Cardiac fibroblast (primary cell): ENCODE data around the gene GINS2.

ENCODE experiments used
- DNase-seq, 2 donors: peaks; one replicate each; pipeline versions ENCODE4 v3.0.0 to v3.0.0-alpha.2; 2010; ENCODE audit warnings: low read depth in 2 of 2
- H3K4me3 ChIP-seq, 2 donors: replicated peaks in 1 of 2; 1 replicate in 1 of 2; 2 replicates in 1 of 2; pipeline ENCODE4 v1.5.1; 2011; ENCODE audit warnings: low read depth in 2 of 2, low read length in 2 of 2, mild to moderate bottlenecking in 2 of 2, moderate library complexity in 1 of 2
- TF ChIP-seq, protein P1 (sequence below): IDR thresholded peaks from one replicate; pipeline ENCODE4 v1.5.1; 2011; ENCODE audit warnings: low read depth, mild to moderate bottlenecking, low read length, inconsistent platforms

GINS2 gene

DNA sequence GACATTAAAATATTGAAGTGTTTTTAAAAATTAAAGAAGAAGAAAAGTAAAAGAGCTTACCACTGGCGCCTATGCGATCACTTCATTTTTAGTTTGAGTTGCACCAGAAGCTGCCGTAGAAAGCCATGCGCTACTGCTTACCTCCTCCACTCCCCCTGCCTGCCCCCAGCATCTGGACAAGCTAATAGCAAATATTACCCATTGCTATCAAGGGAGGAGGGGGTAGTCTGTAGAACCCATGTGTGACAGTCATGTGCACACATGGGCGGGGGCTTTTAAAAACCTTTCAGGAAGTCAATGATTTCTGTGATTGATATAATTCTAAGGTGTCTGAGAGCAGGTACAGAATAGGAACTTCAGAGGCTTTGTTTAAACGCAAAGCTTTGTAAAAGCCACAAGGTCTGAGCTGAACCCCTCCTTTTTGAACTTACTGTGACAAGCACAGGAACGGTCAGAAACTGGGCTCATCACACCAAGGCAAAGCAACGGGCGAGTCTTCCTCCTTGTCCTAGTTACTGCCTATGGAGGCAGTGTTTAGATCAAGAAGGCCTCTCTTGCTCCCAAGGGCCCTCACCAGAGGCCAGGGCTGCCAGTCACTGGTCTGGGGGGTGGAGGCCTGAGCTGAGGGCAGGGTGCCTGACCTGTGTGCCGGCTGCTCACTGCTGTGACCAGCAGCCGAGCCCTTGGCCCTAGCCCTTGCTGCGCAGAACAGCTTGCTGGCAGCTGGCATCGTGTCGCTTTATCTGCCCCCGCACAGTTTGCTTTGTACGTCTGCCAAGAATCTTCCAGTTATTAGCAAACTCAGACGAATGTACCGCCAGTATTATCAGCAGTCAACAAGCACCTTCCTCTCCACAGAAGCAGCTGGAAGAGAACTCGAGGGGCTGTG, 15.0 kb downstream of the GINS2 start:
- peak; percentile 64 to 80 for DNase-seq
- H3K4me3 ChIP-seq, result no peak overlapping the region
- TF ChIP-seq, protein P1, sequence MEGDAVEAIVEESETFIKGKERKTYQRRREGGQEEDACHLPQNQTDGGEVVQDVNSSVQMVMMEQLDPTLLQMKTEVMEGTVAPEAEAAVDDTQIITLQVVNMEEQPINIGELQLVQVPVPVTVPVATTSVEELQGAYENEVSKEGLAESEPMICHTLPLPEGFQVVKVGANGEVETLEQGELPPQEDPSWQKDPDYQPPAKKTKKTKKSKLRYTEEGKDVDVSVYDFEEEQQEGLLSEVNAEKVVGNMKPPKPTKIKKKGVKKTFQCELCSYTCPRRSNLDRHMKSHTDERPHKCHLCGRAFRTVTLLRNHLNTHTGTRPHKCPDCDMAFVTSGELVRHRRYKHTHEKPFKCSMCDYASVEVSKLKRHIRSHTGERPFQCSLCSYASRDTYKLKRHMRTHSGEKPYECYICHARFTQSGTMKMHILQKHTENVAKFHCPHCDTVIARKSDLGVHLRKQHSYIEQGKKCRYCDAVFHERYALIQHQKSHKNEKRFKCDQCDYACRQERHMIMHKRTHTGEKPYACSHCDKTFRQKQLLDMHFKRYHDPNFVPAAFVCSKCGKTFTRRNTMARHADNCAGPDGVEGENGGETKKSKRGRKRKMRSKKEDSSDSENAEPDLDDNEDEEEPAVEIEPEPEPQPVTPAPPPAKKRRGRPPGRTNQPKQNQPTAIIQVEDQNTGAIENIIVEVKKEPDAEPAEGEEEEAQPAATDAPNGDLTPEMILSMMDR, result no peak

DNA sequence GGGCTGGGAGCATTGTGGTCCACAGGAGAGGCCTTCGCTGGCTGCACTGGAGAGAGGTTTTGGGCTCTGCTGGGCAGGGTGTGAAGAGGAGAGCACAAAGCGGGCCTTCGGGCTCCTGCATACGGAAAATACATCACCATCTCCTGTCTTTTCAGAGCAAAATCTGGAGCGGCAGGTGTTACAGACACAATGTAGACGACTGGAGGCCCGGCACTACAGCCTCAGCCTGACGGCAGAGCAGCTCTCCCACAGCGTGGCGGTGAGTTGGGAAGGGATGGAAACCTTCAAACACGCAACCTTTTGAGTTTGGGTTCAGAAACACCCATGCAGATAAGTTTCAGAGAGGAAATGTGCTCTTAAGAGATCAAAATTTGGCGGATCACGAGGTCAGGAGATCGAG, 17.9 kb downstream of the GINS2 start:
- no peak overlapping the region for H3K4me3 ChIP-seq
- TF ChIP-seq, protein P1, result no peak
- no peak for DNase-seq

DNA sequence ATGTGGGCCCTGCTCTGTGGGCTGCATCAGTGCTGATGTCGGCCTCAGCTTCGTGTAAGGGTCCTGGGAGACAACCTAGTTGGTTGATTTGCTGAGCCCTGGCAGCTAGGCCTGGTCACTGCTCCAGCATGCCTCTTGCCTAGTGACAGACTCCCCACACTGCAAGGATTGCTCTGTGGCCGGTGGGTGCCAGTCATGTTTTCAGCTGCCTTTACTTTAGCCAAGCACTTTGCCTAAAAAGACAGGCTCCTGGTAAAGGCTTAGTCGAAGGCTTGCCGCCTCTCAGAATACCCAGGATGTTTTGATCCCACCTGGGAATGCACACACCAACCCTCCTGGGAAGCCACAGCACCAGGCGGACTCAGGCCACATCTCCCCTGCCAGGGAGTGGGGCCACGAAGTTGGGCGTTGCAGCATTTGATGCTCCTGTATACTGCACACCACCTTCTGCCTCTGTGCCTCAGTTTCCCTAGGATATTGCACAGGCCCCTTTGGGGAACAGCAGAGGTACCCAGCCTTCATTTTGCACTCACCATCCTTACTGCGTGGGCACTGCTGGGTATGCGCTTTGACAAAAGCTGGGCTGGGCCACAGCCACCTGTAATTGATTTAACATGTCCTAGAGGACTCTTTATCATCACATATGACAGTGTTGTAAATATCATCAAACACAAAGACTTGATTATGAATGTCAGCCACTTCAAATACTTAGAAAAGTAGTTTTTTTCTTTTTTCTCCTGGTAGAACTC, 19.9 kb downstream of the GINS2 start:
- H3K4me3 ChIP-seq, result no peak overlapping the region
- TF ChIP-seq, protein P1, result no peak
- DNase-seq, result no peak

GRCh38 chr16:85667841-85668413, 20.8 kb downstream of the GINS2 start:
- no peak overlapping the region for H3K4me3 ChIP-seq
- DNase-seq, result no peak
- TF ChIP-seq, protein P1, result no peak

DNA sequence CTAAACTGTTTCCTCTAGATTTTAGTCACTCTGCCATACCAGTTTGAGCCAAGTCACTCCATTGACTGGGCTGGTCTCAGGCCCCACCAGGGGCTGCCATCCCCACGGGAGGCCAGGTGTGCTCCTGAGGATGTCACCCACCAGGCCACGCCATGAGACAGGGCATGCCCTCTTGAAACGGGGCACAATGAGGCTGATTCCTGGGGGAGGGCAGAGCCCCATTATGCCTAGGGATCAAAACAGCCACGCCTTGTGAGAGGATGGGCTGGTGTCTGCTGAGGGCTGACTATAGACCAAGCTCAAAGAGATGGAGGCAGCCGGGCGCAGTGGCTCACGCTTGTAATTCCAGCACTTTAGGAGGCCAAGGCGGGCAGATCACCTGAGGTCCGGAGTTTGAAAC, 21.5 kb downstream of the GINS2 start:
- H3K4me3 ChIP-seq, result no peak overlapping the region
- no peak for DNase-seq
- TF ChIP-seq, protein P1, result no peak

DNA sequence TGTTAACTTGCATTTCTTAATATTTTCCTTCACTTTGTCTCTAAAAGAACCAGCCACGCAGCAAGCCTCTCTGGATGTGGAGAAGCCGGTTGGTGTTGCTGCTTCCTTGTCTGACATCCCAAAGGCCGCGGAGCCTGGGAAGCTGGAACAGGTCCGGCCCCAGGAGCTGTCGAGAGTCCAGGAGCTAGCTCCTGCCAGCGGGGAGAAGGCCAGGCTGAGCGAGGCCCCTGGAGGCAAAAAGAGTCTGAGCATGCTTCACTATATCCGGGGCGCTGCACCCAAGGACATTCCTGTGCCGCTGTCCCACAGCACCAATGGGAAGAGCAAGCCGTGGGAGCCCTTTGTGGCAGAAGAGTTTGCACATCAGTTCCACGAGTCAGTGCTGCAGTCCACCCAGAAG, 22.8 kb downstream of the GINS2 start:
- no peak for DNase-seq
- TF ChIP-seq, protein P1, result no peak
- no peak overlapping the region for H3K4me3 ChIP-seq
